ENCODE results near the gene CFAP69. TPM values are rescaled to one million over a fixed set of nuclear protein-coding genes. Genes with fewer than 3 reads are reported as not detected.

The CFAP69 gene
- total and polyA plus RNA-seq, 2 of the 8 experiments (the other 6 are each of a cell fraction or from before 2014, with no cell fraction given) = 1.00 to 3.8 TPM

DNA sequence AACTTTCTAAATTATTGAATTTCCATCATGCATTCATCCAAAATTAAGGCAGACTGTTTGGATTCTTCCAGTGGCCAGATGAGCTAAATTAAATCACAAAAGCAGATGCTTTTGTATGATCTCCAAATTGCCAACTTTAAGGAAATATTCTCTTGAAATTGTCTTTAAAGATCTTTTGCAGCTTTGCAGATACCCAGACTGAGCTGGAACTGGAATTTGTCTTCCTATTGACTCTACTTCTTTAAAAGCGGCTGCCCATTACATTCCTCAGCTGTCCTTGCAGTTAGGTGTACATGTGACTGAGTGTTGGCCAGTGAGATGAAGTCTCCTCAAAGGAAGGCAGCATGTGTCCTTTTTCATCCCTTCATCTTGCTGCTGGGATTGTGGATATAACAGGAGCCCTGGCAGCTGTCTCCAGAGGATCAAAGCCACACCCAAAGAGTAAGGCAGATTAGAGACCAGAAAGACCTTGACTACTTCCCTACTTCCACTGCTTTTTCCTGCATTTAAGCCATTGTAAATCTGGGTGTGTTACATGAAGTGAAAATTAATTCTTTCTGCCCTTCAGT, 8.2 kb upstream of the CFAP69 start (continued):
- TF ChIP-seq POLR2AphosphoS5 (IDR thresholded peaks at IDR 0.05; ENCODE audit: low read depth, low read length) (no peak), TCF12 (IDR thresholded peaks at IDR 0.05; ENCODE audit: low read depth, low read length) (no peak), MAX (IDR thresholded peaks at IDR 0.05) (no peak), GABPA (IDR thresholded peaks at IDR 0.05; ENCODE audit: borderline replicate concordance, insufficient read depth, low read length) (no peak)
